OCI-LY1 (cell line): Measurements from ENCODE around the gene CLEC1A.

ENCODE experiments used
- EZH2 ChIP-seq: fragments of 200-600 bp; sonication (generic), shearing (Covaris generic); IDR thresholded peaks from 2 replicates; pipeline ENCODE4 v1.8.0; 2017; ENCODE audit warnings: borderline replicate concordance, mixed run types, mild to moderate bottlenecking, antibody characterized with exemption, low read length, moderate library complexity, mixed read lengths
- TF ChIP-seq, protein P1 (sequence below): fragments of 200-600 bp; sonication (generic), shearing (Covaris generic); IDR thresholded peaks from 2 replicates; pipeline ENCODE4 v1.5.1; 2017; ENCODE audit warnings: mild to moderate bottlenecking, antibody characterized with exemption, low read length, moderate library complexity, mixed read lengths

DNA sequence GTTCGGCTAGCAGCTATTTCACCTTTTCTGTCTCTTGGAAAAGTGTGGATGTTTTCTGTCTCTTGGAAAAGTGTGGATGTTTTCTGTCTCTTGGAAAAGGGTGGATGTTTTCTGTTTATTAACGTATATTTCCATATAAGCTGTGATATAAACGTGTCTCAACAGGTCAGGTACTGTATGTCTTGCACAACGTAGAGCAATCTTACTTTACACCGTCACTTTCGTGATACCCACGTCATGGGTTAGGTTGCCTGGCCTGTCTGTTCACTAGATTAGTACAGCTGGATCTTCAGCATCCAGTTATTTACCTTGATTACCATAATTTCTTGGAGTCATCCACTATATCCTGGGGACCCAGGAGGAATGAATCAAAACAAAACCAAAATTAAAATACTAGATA lies 17.1 kb upstream of the CLEC1A start:
- TF ChIP-seq, protein P1, sequence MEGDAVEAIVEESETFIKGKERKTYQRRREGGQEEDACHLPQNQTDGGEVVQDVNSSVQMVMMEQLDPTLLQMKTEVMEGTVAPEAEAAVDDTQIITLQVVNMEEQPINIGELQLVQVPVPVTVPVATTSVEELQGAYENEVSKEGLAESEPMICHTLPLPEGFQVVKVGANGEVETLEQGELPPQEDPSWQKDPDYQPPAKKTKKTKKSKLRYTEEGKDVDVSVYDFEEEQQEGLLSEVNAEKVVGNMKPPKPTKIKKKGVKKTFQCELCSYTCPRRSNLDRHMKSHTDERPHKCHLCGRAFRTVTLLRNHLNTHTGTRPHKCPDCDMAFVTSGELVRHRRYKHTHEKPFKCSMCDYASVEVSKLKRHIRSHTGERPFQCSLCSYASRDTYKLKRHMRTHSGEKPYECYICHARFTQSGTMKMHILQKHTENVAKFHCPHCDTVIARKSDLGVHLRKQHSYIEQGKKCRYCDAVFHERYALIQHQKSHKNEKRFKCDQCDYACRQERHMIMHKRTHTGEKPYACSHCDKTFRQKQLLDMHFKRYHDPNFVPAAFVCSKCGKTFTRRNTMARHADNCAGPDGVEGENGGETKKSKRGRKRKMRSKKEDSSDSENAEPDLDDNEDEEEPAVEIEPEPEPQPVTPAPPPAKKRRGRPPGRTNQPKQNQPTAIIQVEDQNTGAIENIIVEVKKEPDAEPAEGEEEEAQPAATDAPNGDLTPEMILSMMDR = no peak
- TF ChIP-seq EZH2 = no peak
